ENCODE results near the gene LEO1. TPM values are rescaled to one million over a fixed set of nuclear protein-coding genes. Genes with fewer than 3 reads are reported as not detected.

LEO1 gene
- total RNA-seq, 1 donor from 2014 or later: 36.3 TPM

GRCh38 chr15:51938286-51938685, 33.3 kb downstream of the LEO1 start:
- intact Hi-C loops (cut with micrococcal nuclease): no loop called here
- Mint-ChIP-seq H3K36me3 (ENCODE audit: low read depth) (peaks cover 23% of the 10 kb centered on the region), H3K4me3 (no peak overlapping the region), H3K9me3 (no peaks in the 10 kb centered on the region), H3K27me3 (ENCODE audit: insufficient read depth) (no peaks in the 10 kb centered on the region), H3K4me1 (ENCODE audit: low read depth) (peaks cover 15% of the 10 kb centered on the region), H3K27ac (no peak overlapping the region)
- no peak for DNase-seq (ENCODE audit: low spot score)

DNA sequence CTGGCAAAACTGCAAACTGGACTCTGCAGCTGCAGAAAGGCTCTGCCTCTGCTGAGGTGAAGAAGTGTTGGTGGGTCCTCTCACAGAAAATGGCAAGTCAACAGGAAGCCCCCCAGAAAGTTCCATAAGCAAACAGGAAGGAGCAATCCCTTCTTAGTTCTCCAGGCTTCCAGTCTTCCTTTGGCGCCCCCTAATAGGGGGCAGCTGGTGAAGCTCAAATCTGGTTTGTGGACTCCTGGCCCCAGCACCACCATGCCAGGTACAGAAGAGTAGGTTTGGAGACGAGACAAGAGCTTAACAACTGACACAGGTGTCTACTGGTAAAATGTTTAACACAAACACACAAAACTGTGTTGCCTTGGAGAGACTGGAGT, 35.5 kb downstream of the LEO1 start:
- H3K36me3 Mint-ChIP-seq (ENCODE audit: low read depth): peaks cover 14% of the 10 kb centered on the region
- H3K27ac Mint-ChIP-seq: no peak overlapping the region
- no peak overlapping the region for H3K4me3 Mint-ChIP-seq

GRCh38 chr15:51935466-51936104, 36.0 kb downstream of the LEO1 start:
- no peak for DNase-seq (ENCODE audit: low spot score)
- H3K4me1 Mint-ChIP-seq (ENCODE audit: low read depth): peaks cover 15% of the 10 kb centered on the region
- no peak overlapping the region for H3K4me3 Mint-ChIP-seq
- H3K27me3 Mint-ChIP-seq (ENCODE audit: insufficient read depth): no peaks in the 10 kb centered on the region
- H3K9me3 Mint-ChIP-seq: no peaks in the 10 kb centered on the region
- H3K36me3 Mint-ChIP-seq (ENCODE audit: low read depth): peaks cover 17% of the 10 kb centered on the region
- H3K27ac Mint-ChIP-seq: peak overlapping the region; percentile 67
- intact Hi-C loops (cut with micrococcal nuclease): no loop called here

More for the DNA sequence above, 35.5 kb downstream of the LEO1 start:
- no peak for DNase-seq (ENCODE audit: low spot score)
- Mint-ChIP-seq H3K27me3 (ENCODE audit: insufficient read depth) (no peaks in the 10 kb centered on the region), H3K4me1 (ENCODE audit: low read depth) (peaks cover 15% of the 10 kb centered on the region), H3K9me3 (no peaks in the 10 kb centered on the region)
- intact Hi-C loops (cut with micrococcal nuclease): no loop called here

- intact Hi-C loops (cut with micrococcal nuclease): no loop called here
- Mint-ChIP-seq H3K27ac (no peak overlapping the region), H3K36me3 (ENCODE audit: low read depth) (peaks cover 19% of the 10 kb centered on the region), H3K27me3 (ENCODE audit: insufficient read depth) (no peaks in the 10 kb centered on the region), H3K9me3 (no peaks in the 10 kb centered on the region), H3K4me3 (no peak overlapping the region), H3K4me1 (ENCODE audit: low read depth) (peaks cover 15% of the 10 kb centered on the region)
- DNase-seq (ENCODE audit: low spot score): no peak
Observed at GRCh38 chr15:51932161-51932560, 39.4 kb downstream of the LEO1 start.

- Mint-ChIP-seq H3K9me3 (no peaks in the 10 kb centered on the region), H3K27ac (no peak overlapping the region), H3K4me3 (no peak overlapping the region), H3K4me1 (ENCODE audit: low read depth) (peaks cover 15% of the 10 kb centered on the region), H3K27me3 (ENCODE audit: insufficient read depth) (no peaks in the 10 kb centered on the region), H3K36me3 (ENCODE audit: low read depth) (peaks cover 18% of the 10 kb centered on the region)
- no peak for DNase-seq (ENCODE audit: low spot score)
- intact Hi-C loops (cut with micrococcal nuclease): no loop called here
Observed at GRCh38 chr15:51931638-51932037, 39.9 kb downstream of the LEO1 start.

DNA sequence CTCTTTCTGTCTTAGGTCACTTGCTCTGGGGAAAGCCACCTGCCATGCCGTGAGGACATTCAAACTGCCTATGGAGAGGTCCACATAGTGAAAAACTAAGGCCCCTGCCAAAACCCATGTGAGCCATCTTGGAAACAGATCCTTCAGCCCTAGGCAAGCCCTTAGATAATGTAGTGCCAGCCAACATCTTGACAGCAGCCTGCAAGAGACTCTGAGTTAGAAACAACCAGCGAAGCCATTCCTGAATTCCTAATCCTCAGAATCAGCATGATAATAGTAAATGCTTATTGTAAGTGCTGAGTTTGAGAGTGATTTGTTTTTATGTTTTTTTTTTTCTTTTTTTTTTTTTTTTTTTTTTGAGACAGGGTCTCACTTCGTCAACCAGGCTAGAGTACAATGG, 40.6 kb downstream of the LEO1 start:
- H3K27me3 Mint-ChIP-seq (ENCODE audit: insufficient read depth): no peaks in the 10 kb centered on the region
- peaks cover 14% of the 10 kb centered on the region for H3K36me3 Mint-ChIP-seq (ENCODE audit: low read depth)
- no peak overlapping the region for H3K27ac Mint-ChIP-seq
- no peak overlapping the region for H3K4me3 Mint-ChIP-seq
- H3K9me3 Mint-ChIP-seq: no peaks in the 10 kb centered on the region
- peaks cover 10% of the 10 kb centered on the region for H3K4me1 Mint-ChIP-seq (ENCODE audit: low read depth)
- intact Hi-C loops (cut with micrococcal nuclease): no loop called here
- no peak for DNase-seq (ENCODE audit: low spot score)

DNA sequence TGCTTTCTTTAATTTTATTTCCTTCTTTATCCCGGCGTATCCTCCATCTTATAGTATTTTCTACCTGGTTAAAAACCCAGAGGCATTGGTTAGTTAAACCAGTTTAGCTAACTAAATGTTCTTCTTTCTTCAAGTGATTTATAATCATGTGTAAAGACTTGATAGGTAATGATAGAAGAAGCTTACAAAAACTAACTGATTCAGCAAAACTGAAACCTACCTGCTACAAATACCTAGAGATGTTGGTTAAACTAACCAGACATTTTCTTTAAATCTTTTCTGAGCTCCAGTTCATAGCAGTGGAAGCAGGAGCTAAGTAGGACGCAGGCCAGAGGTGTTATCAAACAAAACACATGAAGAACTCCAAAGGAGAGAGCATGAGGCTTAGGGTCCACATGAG, 44.8 kb downstream of the LEO1 start:
- H3K27ac Mint-ChIP-seq: no peak overlapping the region

GRCh38 chr15:51924156-51925068, 47.2 kb downstream of the LEO1 start:
- Mint-ChIP-seq H3K9me3 (no peaks in the 10 kb centered on the region), H3K4me1 (ENCODE audit: low read depth) (no peaks in the 10 kb centered on the region), H3K36me3 (ENCODE audit: low read depth) (peaks cover 14% of the 10 kb centered on the region), H3K27ac (no peak overlapping the region), H3K4me3 (no peak overlapping the region), H3K27me3 (ENCODE audit: insufficient read depth) (no peaks in the 10 kb centered on the region)
- intact Hi-C loops (cut with micrococcal nuclease): no loop called here
- no peak for DNase-seq (ENCODE audit: low spot score)

More for the DNA sequence above, 44.8 kb downstream of the LEO1 start:
- H3K4me1 Mint-ChIP-seq (ENCODE audit: low read depth): no peaks in the 10 kb centered on the region
- intact Hi-C loops (cut with micrococcal nuclease): loop anchor here (1.0 kb wide), 1 partner anchor 25 kb away; no protein-coding TSS in a partner anchor
- no peak overlapping the region for H3K4me3 Mint-ChIP-seq
- H3K9me3 Mint-ChIP-seq: no peaks in the 10 kb centered on the region
- peaks cover 19% of the 10 kb centered on the region for H3K36me3 Mint-ChIP-seq (ENCODE audit: low read depth)
- no peaks in the 10 kb centered on the region for H3K27me3 Mint-ChIP-seq (ENCODE audit: insufficient read depth)
- no peak for DNase-seq (ENCODE audit: low spot score)

DNA sequence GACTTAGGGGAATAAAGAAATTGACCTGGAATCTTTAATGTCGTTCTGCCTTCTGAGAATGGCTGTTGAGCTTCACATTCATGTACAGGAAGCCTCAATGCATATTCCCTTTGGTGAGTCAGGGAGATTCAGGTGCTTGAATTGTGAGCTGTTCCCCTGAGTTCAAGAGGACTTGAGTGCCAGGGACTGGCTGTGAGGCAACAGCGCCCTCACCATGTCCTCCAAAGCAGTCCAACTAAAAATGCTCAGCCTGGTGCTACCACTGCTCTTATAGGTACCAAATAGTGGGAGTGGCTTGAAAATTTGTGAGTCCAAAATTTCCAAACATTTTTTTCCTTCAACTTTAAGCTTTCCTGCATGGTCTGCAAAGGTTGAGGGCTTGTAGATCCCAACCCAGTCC, 54.1 kb downstream of the LEO1 start:
- Mint-ChIP-seq H3K27ac (no peak overlapping the region), H3K9me3 (no peaks in the 10 kb centered on the region), H3K27me3 (ENCODE audit: insufficient read depth) (no peaks in the 10 kb centered on the region), H3K36me3 (ENCODE audit: low read depth) (peaks cover 9% of the 10 kb centered on the region), H3K4me3 (no peak overlapping the region), H3K4me1 (ENCODE audit: low read depth) (no peaks in the 10 kb centered on the region)
- intact Hi-C loops (cut with micrococcal nuclease): loop anchor here (5.0 kb wide), 1 partner anchor 265 kb away; no protein-coding TSS in a partner anchor
- DNase-seq (ENCODE audit: low spot score): no peak

DNA sequence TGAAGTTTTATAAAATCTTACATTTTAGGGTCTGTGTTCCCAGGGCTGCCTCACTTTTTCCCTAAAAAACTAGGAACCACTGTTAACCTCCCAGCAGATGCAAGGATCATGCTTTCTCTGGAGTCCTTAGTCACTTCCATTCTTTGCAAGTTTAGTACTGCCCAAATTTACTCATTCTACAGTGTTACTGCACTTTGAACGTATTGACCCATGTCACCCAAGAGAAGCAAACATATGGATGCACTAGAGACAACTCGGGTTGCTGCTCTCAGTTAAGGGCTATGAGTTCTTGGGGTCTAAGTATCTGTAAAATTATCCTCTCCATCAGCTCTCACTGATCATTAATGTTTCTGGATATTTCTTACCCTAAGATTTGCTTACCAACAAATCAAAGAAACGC, 59.0 kb downstream of the LEO1 start:
- Mint-ChIP-seq H3K36me3 (ENCODE audit: low read depth) (peaks cover 23% of the 10 kb centered on the region), H3K27me3 (ENCODE audit: insufficient read depth) (no peaks in the 10 kb centered on the region), H3K4me1 (ENCODE audit: low read depth) (no peaks in the 10 kb centered on the region), H3K27ac (no peak overlapping the region), H3K9me3 (no peaks in the 10 kb centered on the region), H3K4me3 (no peak overlapping the region)
- no peak for DNase-seq (ENCODE audit: low spot score)
- intact Hi-C loops (cut with micrococcal nuclease): no loop called here

DNA sequence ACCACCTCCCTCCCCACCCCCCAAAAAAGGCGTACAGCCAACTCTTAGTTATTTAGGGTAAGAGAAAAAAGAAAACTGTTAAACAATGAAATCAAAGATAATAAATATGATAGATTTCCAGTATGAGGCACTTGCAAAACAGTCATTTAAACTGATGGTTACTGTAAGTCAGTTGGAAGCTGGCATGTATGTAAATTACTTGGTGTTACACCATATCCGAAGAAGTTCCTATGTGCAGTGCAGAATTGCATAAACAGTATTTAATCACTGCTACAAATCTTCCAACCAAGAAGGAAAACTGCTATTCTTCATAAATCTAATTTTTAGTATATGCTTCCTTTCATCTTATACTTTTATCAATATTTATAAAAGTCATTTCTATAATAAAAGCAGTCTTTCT, 62.0 kb downstream of the LEO1 start:
- no peaks in the 10 kb centered on the region for H3K4me1 Mint-ChIP-seq (ENCODE audit: low read depth)
- peaks cover 29% of the 10 kb centered on the region for H3K36me3 Mint-ChIP-seq (ENCODE audit: low read depth)
- no peaks in the 10 kb centered on the region for H3K27me3 Mint-ChIP-seq (ENCODE audit: insufficient read depth)
- DNase-seq (ENCODE audit: low spot score): no peak
- intact Hi-C loops (cut with micrococcal nuclease): no loop called here
- H3K27ac Mint-ChIP-seq: no peak overlapping the region
- H3K4me3 Mint-ChIP-seq: no peak overlapping the region
- no peaks in the 10 kb centered on the region for H3K9me3 Mint-ChIP-seq

DNA sequence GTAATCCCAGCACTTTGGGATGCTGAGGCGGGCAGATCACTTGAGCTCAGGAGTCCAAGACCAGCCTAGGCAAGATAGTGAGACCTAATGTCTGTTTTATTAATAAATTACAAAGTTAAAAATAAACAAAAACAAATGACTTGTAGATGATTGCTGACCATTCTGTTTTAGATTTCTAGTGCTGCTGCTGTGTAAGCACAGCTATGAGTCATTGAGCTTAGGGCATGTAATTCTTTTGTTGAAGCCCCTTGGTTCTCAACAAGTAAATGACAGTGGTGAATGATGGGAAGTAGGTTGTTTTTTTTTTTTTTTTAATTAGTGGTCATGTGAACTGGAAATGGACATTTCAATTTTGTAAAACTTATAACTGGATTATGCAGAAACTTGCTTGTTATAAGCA, 63.3 kb downstream of the LEO1 start:
- no peak for DNase-seq (ENCODE audit: low spot score)
- Mint-ChIP-seq H3K4me1 (ENCODE audit: low read depth) (no peaks in the 10 kb centered on the region), H3K27me3 (ENCODE audit: insufficient read depth) (no peaks in the 10 kb centered on the region), H3K36me3 (ENCODE audit: low read depth) (peaks cover 34% of the 10 kb centered on the region), H3K4me3 (no peak overlapping the region), H3K9me3 (no peaks in the 10 kb centered on the region), H3K27ac (no peak overlapping the region)
- intact Hi-C loops (cut with micrococcal nuclease): no loop called here

- Mint-ChIP-seq H3K27me3 (ENCODE audit: insufficient read depth) (no peaks in the 10 kb centered on the region), H3K9me3 (no peaks in the 10 kb centered on the region), H3K4me3 (no peak overlapping the region), H3K36me3 (ENCODE audit: low read depth) (peaks cover 32% of the 10 kb centered on the region), H3K4me1 (ENCODE audit: low read depth) (no peaks in the 10 kb centered on the region), H3K27ac (no peak overlapping the region)
- intact Hi-C loops (cut with micrococcal nuclease): no loop called here
- no peak for DNase-seq (ENCODE audit: low spot score)
Observed at GRCh38 chr15:51907136-51907862, 64.3 kb downstream of the LEO1 start.

All from activated T-helper 1 cell treated with anti-CD3 and anti-CD28 coated beads, Interleukin-12 subunit alpha, Interleukin-12 subunit beta, Interleukin-2, Interleukin-4 antibody, amounts not matched to agents 30 ng/mL and 10 ng/mL and 1 ng/mL, durations not matched to agents 14 hours and 24 hours and 36 hours (primary cell).